Measurements from ENCODE around the gene VCAM1.

Gene VCAM1

DNA sequence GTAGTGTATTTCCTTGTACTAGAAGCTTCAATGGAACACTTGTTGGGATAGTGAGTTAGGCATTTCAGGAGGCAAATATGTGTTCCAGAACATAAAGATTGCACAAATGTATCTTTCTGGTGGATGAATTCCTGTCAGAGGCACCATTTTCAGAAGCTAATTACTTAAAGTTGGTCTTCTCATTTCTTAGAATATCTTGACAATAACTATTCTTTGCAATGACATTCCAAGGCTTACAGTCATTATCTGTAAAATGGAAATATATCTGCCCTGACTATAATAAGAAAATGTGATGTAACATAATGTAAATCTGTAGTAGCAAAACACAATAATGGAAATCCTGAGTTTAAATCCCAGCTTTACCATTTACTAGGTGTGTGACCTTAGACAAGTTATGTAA lies 2.7 kb downstream of the VCAM1 start:
- DNase-seq (ENCODE audit: low read depth in 2 of 2) = no peak

DNA sequence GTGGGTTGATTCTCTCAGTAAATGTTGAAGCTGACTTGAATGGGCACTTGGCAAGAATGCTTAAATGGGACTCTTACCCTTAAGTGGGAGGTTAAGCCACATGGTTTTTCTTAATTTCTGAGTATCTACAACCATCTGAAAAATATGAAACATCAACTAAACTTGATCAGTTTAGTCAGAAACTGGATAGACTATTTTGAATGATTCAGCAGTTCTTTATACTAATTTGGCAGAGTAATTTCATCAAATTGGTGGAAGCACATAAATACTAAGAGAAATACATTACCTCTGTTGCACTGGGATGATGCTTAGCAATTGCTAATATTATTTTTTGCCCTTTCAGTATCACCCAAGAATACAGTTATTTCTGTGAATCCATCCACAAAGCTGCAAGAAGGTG lies 4.7 kb downstream of the VCAM1 start:
- no peak for DNase-seq (ENCODE audit: low read depth in 2 of 2)

DNA sequence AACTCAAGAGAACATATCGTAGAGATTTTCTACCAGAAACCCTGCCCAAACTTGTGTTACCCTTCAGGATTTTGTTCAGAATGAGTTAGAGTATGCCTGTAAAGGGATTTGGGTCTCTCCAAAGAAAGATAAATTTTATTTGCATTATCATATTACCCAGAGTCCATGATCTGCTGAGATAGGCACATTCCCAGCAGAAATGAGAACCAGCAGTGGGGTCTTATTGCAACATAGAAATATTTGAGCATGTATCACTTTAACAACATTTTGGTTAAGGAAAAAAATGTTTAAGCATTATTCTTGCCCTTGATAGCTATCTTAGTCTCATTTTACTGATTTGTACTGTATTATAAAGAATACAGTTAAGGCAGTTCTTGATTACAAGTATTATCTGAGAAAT lies 10.6 kb downstream of the VCAM1 start:
- no peak for DNase-seq (ENCODE audit: low read depth in 2 of 2)

DNA sequence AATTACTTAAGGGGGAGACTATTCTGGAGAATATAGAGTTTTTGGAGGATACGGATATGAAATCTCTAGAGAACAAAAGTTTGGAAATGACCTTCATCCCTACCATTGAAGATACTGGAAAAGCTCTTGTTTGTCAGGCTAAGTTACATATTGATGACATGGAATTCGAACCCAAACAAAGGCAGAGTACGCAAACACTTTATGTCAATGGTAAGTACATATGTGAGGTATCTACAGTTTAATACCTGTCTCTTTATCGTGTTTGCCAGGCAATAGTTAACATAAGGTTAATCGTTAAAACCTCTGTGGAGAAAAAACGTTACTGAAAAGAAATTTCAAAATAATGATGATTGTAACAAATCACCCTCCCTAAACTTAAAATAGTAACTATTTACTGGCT lies 11.8 kb downstream of the VCAM1 start:
- DNase-seq (ENCODE audit: low read depth in 2 of 2) = no peak

DNA sequence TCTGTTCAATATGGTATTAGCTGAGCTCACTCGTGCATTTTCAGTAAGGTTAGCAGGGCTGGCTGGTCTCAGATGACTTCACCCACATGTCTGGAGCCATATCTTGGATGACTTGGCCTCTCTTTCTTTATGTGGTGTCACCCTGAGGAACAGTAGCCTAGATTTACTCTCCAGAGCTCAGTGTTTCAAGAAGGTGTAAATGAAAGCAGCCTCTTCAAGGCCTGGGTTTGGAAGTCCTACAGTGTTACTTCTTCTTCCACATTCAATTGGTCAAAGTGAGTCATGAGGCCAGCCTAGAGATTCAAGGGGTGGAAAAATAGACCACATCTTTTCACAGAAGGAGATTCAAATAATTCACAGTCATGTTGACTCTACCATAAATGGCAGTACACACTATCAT lies 12.2 kb downstream of the VCAM1 start:
- DNase-seq (ENCODE audit: low read depth in 2 of 2) = no peak

DNA sequence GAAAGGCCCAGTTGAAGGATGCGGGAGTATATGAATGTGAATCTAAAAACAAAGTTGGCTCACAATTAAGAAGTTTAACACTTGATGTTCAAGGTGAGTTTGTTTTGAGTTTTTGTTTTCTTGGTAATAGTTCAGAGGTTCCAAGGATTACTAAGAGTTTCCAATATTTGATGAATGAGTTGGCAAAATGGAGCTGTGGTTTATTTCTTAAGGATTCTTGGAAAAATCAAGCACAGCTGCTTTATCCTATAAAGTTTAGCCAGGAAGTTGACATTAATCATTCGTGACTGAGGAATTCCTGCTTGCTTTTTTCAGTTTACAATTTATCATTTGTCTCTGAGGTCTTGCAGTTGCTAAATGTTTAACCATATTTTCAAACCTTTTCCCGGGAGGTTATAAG lies 15.1 kb downstream of the VCAM1 start:
- DNase-seq (ENCODE audit: low read depth in 2 of 2) = no peak

DNA sequence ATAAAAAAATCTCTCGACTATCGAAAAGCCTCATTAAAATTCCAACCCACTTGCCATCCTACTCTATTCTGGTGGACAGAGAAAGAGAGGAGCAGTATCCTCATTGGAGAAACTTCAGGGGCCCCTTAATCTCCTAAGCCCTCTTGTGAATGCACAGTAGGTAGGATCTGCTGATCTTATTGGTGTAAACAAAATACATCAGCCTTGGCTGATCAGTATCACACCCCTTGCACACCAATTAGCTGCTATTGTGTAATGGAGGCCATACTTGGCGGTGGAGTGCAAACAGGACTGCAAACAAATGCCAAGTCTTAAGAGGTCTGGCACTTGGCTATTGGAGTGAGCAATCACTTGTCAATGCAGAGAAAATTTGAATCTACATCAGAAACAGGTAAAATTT lies 15.7 kb downstream of the VCAM1 start:
- no peak for DNase-seq (ENCODE audit: low read depth in 2 of 2)

DNA sequence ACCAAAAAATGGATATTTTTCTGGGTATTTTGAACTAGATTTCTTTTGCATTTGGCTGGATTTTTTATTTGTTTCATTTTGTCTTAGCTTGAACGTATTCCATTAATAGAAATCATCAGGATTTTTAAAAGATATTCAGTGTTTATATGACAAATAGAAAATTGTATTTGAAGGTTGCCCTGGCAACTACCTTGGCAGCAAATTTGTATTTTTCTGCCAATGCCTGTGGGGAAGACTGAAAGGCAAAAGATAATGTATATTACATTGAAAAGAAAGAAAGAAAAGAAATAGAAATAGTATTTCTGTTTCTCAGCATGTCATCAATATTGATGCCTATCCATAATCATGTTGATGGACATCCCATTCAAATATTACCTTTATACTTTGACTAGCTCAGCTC lies 16.8 kb downstream of the VCAM1 start:
- DNase-seq (ENCODE audit: low read depth in 2 of 2) = no peak

DNA sequence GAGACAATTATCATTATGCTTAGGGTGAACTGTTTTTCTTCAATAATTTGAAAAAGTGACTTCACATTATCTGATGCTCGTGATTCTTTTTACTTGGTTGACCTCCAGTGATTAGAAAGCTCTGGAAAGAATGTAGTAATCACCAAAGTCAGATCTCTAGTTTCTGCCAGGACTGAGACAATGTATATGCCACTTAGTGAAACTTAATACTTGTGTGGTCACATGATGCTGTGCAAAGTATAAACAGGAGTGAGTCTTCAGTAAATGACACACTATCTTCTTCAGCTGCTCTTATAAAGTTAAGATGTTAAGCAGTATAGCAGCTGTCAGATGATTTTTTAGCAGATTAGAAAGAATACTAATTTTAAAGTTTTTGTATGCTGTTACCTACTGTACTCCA lies 17.2 kb downstream of the VCAM1 start:
- DNase-seq (ENCODE audit: low read depth in 2 of 2) = no peak

DNA sequence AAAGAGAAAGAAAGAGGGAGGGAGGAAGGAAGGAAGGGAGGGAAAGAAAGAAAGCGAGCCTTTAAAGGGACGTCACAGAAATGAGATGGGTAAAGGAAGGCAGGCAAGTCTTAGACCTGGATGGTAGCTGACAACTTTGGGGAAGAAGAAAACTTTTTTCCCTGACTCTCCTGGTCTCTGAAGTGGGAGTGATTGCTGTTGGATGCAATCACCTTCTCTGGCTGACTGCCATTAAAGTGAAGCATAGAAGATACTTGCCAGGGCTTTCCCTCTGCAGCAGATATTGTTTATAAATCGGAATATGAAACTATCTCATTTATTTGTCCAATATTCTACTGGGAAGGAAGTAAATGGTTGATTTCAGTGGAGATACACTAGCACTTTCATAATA lies 27.0 kb downstream of the VCAM1 start:
- no peak for DNase-seq (ENCODE audit: low read depth in 2 of 2)

DNA sequence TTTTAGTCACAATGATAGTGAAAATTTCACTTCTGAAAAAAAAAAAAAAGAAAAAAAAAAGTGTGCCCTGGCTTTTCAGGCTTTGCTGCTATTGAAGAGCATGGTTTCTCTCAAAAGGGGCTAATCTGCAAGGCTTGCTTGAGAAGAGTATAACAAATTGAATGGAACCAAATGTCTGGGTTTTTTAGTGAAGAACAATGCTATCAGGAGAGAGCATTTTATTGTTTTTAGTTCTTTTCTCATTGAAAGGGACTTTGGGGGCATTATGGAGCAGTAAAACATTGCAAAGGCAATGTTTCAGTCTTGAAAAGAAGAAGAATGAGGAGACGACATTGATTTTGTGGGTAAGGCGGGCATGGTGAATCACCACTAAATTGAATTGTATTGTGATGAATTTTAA lies 28.2 kb downstream of the VCAM1 start:
- DNase-seq (ENCODE audit: low read depth in 2 of 2) = no peak

DNA sequence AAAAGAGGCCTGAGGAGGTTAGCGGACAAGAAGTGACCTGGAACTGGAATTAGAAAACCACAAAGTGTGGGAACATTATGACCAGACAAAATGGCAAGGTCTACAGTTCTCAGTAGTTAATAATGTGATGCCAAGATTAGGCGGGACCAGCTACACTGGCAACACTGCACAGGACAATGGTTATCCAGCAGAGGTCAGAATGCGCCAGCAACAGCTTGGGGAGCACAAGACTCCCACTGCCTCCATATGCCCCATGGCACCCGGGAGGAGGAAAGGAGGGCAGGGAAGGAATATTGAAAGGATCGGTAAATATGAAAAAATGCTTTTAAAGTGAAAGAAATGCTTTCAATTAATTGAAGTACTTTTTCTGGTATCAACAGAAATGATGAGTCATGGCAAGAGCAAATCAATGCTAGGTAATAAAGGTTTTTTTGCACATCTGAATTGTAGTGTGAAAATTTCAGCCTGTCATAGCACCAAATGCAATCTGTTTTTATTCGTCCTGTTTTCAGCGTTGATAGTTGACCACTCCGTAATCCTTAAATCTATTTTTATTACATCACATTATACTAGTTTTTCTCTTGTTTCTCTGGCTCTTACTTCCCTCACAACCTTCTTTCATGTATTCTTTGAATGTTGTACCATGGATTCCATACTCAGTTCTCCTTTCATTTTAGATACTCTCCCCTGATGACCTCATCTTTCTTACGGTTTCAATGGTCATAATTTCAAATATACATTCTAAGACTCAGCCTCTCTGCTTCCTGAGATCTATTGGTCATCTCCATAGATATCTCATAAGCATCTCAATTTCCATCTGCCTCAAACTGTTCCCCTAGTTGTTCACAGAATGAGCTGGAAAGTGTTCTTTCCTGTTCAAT lies 30.7 kb downstream of the VCAM1 start:
- no peak for DNase-seq (ENCODE audit: low read depth in 2 of 2)

DNA sequence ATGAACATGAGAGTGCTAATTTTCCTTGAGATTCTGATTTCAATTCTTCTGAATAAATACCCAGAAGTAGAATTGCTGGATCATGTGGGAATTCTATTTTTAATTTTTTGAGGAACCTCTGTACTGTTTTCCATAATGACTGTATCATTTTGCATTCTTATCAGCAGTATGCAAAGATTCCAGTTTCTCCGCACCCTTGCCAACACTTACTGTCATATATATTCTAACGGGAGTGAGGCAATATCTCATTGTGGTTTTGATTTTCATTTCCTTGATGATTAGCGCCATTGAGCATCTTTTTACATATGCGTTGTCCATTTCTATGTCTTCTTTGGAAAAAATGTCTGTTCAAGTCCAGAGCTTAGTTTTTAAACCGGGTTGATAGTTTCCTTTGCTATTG lies 33.2 kb downstream of the VCAM1 start:
- DNase-seq (ENCODE audit: low read depth in 2 of 2) = no peak

DNA sequence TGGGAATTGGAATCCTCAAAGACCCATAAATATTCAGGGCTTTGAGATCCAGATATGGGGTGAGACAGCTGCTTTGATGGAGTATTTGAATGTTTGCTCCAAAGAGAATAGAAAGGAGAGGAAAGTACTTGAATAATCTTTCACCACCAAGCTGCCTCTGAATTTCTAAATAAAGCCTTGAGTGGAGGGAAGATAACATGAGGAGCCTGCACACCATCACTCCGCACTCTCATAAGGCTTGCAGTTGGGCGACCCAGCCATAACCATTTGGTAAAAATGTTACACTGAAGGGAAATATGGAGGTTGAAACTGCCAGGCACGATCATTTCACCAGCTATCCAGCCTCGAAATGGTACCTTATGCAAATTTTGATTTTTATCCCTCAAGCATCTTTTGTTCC lies 38.4 kb downstream of the VCAM1 start:
- no peak for DNase-seq (ENCODE audit: low read depth in 2 of 2)

DNA sequence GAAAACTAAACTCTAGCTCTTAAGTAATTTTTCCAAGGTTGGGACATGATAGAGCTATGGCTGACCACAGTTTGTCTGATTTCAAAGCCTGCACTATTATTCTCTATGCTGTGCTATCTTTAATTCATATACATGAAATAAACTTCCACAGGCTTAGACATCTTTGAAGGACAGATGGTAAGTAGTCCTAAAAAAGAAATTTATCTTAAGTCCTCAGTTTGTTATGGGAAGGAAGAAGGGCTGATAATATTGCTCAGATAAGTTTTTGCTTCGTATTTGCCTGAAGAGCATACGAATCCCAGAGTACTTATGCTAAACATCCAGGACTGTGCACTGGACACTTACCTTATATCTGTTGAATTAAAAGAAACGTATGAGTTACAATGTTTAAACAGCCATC lies 39.6 kb downstream of the VCAM1 start:
- no peak for DNase-seq (ENCODE audit: low read depth in 2 of 2)

DNA sequence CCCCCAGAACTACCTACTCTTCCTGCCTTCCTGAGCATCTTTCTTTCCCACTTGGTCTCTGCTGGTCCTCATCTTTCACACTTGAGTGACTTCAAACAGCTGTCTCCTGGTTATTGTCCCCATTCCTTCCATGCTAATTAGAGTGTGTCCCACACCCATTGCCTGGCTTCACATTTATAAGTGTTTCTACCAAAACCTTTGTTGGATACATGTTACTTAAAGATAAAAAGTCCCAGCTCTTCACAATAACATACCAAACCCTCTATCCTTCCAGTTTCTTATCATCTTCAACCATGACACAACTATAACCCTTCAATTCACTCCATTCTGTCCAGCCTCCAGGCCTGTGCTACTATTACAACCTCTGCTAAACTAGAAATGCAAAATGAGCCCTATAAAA lies 41.0 kb downstream of the VCAM1 start:
- DNase-seq (ENCODE audit: low read depth in 2 of 2) = no peak

DNA sequence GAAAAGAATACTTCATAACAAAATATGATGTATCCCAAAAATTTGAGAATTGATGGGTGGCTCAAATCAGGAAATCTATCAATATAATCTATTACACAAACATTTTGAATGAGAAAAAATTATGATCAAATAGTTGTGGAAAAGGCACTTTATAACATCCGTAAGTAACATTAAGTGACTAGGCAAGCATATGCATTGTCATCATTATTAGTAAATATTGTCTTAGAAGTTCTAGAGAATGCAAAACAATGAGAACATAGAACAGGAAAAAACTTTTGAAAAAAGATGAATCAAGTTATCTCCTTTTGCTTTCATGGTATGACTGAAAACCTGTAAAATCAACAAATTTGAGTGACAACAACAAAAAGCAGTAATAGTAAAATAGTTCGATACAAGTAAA lies 42.9 kb downstream of the VCAM1 start:
- no peak for DNase-seq (ENCODE audit: low read depth in 2 of 2)

DNA sequence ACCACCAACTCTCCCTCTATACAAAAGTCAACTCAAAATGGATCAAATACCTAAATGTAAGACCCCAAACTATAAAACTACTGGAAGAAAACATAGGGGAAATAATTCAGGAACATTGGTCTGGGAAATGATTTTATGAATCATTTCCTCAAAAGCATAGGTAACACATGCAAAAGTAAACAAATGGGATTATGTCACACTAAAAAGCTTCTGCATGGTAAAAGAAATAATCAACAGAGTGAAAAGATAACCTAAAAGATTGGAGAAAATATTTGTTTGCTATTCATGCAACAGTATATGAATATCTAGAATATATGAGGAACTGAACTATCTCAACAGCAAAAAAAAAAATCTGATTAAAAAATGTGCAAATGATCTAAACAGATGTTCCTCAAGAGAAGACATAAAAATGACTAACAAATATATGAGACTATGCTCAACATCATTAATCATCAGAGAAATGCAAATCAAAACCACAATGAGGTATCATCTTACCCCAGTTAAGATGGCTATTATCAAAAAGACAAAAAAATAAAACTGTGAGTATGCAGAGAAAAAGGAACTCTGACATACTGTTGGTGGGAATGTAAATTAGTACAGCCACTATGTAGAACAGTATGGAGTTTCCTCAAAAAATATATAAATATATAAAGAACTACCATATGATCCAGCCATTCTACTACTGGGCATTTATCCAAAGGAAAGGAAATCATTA lies 47.8 kb downstream of the VCAM1 start:
- no peak for DNase-seq (ENCODE audit: low read depth in 2 of 2)

DNA sequence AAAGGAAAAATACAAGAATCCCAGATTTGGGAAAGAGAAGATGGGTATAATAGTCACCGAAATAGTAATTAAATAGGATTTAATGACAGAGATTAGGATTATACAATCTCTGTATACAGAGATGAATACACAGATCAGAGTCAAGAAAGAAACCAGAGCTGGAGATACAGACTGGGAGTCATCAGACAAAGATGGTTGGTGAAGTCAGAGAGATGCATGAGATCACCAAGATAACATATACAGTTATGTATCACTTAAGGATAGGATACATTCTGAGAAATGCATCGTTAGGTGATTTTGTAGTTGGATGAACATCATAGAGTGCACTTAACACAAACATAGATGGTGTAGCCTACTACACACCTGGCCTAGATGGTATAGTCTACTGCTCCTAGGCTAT lies 49.8 kb downstream of the VCAM1 start:
- DNase-seq (ENCODE audit: low read depth in 2 of 2) = no peak

DNA sequence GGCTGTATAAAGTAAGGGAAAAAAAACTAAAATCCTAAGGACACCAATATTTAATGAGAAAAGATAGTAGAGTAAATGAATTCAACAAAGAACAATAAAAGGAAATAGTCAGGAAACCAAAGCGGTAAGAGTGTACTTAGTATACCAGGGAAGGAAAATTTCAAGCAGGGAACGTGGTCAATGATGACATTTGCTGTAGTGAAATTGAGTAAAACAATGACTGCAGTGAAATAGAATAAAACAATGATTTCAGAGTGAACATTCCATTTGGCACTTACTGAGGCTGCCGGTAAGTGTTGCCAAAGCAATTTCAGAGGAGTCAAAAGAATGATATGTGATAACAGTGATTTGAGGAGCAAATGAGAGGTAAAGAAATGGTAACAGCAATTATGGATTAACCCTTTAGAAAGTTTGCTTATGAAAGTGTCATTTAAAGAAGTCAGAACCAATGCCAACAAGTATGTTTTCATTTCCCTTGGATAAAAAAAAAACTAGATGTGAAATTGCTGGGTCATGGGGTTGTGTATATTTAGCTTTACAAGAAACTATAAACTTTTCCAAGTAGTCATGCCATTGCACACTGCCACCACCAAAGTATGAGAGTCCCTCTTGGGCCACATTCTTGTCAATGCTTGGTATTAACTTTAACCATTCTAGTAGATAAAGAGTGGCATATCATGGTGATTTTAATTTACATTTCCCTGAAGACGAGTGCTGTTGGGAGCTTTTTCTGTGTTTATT lies 50.5 kb downstream of the VCAM1 start:
- DNase-seq (ENCODE audit: low read depth in 2 of 2) = no peak

DNA sequence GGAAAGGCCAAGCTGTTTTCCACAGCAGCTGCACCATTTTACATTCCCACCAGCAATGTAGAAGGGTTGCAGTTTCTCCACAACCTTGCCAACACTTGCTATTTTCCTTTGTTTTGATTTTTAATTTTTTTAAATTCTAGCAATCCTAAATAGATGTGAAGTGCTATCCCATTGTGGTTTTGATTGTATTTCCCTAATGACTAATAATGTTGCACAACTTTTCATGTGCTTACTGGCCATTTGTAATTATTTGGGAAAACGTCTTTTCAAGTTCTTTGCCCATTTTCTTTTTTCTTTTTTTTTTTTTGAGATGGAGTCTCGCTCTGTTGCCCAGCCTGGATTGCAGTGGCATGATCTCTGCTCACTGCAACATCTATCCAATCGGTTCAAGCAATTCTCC lies 53.9 kb downstream of the VCAM1 start:
- no peak for DNase-seq (ENCODE audit: low read depth in 2 of 2)

DNA sequence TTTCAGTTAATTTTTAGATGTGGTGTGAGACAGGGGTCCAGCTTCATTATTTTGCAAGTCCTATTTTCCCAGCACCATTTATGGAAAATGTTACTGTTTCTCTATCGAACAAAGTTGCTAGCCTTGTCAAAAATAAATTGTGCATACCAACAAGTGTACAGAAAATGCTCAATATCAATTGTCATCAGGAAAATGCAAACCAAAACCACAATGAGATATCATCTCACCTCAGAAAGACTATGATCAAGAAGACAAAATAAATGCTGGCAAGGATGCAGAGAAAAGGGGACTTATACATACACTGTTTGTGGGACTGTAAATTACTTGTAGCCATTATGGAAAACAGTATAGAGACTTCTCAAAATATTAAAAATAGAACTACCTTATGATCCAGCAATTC lies 54.8 kb downstream of the VCAM1 start:
- DNase-seq (ENCODE audit: low read depth in 2 of 2) = no peak

DNA sequence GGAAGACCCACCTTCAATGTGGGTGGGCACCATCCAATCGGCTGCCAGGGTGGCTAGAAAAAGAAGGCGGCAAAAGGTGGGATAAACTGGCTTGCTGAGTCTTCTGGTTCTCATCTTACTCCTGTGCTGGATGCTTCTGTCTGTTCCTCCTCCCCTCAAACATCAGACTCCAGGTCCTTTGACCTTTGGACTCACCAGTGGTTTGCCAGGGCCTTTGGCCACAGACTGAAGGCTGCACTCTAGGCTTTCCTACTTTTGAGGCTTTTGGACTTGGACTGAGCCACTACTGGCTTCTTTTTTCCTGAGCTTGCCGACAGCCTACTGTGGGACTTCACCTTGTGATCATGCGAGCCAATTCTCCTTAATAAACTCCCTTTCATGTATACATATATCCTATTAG lies 55.9 kb downstream of the VCAM1 start:
- DNase-seq (ENCODE audit: low read depth in 2 of 2) = no peak
